Measurements from ENCODE around the gene TMEM154. TPM values are rescaled to one million over a fixed set of nuclear protein-coding genes. Genes with fewer than 3 reads are reported as not detected.

Gene TMEM154
- total RNA-seq, 1 donor = 5.5 TPM

- no peak overlapping the region for H3K4me3 ChIP-seq (ENCODE audit: low read depth, low read length)
- TF ChIP-seq CTCF (IDR thresholded peaks at IDR 0.05; ENCODE audit: insufficient read depth, low read length) = no peak
- DNase-seq (ENCODE audit: low read depth) = peak; percentile 92
Measured at GRCh38 chr4:152590179-152591031, 89.4 kb downstream of the TMEM154 start.

- DNase-seq (ENCODE audit: low read depth) = no peak
- TF ChIP-seq CTCF (IDR thresholded peaks at IDR 0.05; ENCODE audit: insufficient read depth, low read length) = no peak
- H3K4me3 ChIP-seq (ENCODE audit: low read depth, low read length) = no peak overlapping the region
Measured at GRCh38 chr4:152588869-152589268, 90.9 kb downstream of the TMEM154 start.

GRCh38 chr4:152587127-152587526, 92.7 kb downstream of the TMEM154 start:
- H3K4me3 ChIP-seq (ENCODE audit: low read depth, low read length) = no peak overlapping the region
- TF ChIP-seq CTCF (IDR thresholded peaks at IDR 0.05; ENCODE audit: insufficient read depth, low read length) = no peak
- no peak for DNase-seq (ENCODE audit: low read depth)

GRCh38 chr4:152586668-152587067, 93.1 kb downstream of the TMEM154 start:
- no peak for TF ChIP-seq CTCF (IDR thresholded peaks at IDR 0.05; ENCODE audit: insufficient read depth, low read length)
- H3K4me3 ChIP-seq (ENCODE audit: low read depth, low read length) = no peak overlapping the region
- DNase-seq (ENCODE audit: low read depth) = no peak

- DNase-seq (ENCODE audit: low read depth) = no peak
- TF ChIP-seq CTCF (IDR thresholded peaks at IDR 0.05; ENCODE audit: insufficient read depth, low read length) = no peak
- H3K4me3 ChIP-seq (ENCODE audit: low read depth, low read length) = no peak overlapping the region
Measured at GRCh38 chr4:152585023-152585441, 94.8 kb downstream of the TMEM154 start.

- TF ChIP-seq CTCF (IDR thresholded peaks at IDR 0.05; ENCODE audit: insufficient read depth, low read length) = peak; percentile 28
- H3K4me3 ChIP-seq (ENCODE audit: low read depth, low read length) = no peak overlapping the region
- no peak for DNase-seq (ENCODE audit: low read depth)
Measured at GRCh38 chr4:152581536-152582160, 98.1 kb downstream of the TMEM154 start.

All from fibroblast of the aortic adventitia (primary cell).